T-helper 2 cell treated with Interferon-gamma antibody and Interleukin-4, amounts not matched to agents 5 μg/mL and 100 μg/mL, for 36 hours (primary cell): Measurements from ENCODE around the gene GNL3L.
"Not testable (repeated sequence)": the region's sequence is repeated elsewhere in the genome, so short reads cannot be mapped to it uniquely, and the experiment has no call there.

Experiments
- DNase-seq: peaks from one replicate; pipeline ENCODE4 v3.0.0; 2021; ENCODE audit warnings: low spot score
- H3K27ac Mint-ChIP-seq: one replicate; pipeline ENCODE4 v1.8.0; 2021; ENCODE audit warnings: mild to moderate bottlenecking, mixed read lengths
- H3K27me3 Mint-ChIP-seq: one replicate; pipeline ENCODE4 v1.8.0; 2021; ENCODE audit warnings: low read depth, mixed read lengths
- H3K36me3 Mint-ChIP-seq: one replicate; pipeline ENCODE4 v1.8.0; 2021; ENCODE audit warnings: low read depth, mixed read lengths
- H3K4me1 Mint-ChIP-seq: one replicate; pipeline ENCODE4 v1.8.0; 2021; ENCODE audit warnings: low read depth, mixed read lengths
- H3K4me3 Mint-ChIP-seq: one replicate; pipeline ENCODE4 v1.8.0; 2022; ENCODE audit warnings: mild to moderate bottlenecking, moderate library complexity, mixed read lengths
- H3K9me3 Mint-ChIP-seq: one replicate; pipeline ENCODE4 v1.8.0; 2021; ENCODE audit warnings: mixed read lengths

GNL3L gene

GRCh38 chrX:54530357-54530900 is 410 bp downstream of the GNL3L start:
- Mint-ChIP-seq H3K27me3 (no peaks in the 10 kb centered on the region), H3K27ac (peak overlapping the region; percentile 95), H3K36me3 (peaks cover 24% of the 10 kb centered on the region), H3K4me1 (peaks cover 20% of the 10 kb centered on the region), H3K9me3 (peaks cover 10% of the 10 kb centered on the region), H3K4me3 (peak overlapping the region; percentile 96)
- peak; percentile 3 for DNase-seq

GRCh38 chrX:54534271-54534670 is 4.3 kb downstream of the GNL3L start:
- Mint-ChIP-seq H3K36me3 (peaks cover 29% of the 10 kb centered on the region), H3K4me3 (peak overlapping the region; percentile 54), H3K27me3 (no peaks in the 10 kb centered on the region), H3K27ac (peak overlapping the region; percentile 36), H3K4me1 (peaks cover 20% of the 10 kb centered on the region), H3K9me3 (no peaks in the 10 kb centered on the region)
- no peak for DNase-seq

- Mint-ChIP-seq H3K27me3 (no peaks in the 10 kb centered on the region), H3K27ac (no peak overlapping the region), H3K4me1 (no peaks in the 10 kb centered on the region), H3K36me3 (peaks cover 43% of the 10 kb centered on the region), H3K4me3 (no peak overlapping the region), H3K9me3 (no peaks in the 10 kb centered on the region)
- DNase-seq = no peak
These were observed 10.3 kb downstream of the GNL3L start for GRCh38 chrX:54540289-54540688.

- H3K27me3 Mint-ChIP-seq, DNase-seq, H3K4me1 Mint-ChIP-seq, H3K4me3 Mint-ChIP-seq, H3K9me3 Mint-ChIP-seq, H3K27ac Mint-ChIP-seq: not testable (repeated sequence)
- H3K36me3 Mint-ChIP-seq = peaks cover 47% of the 10 kb centered on the region
These were observed 12.2 kb downstream of the GNL3L start for GRCh38 chrX:54542239-54542638.

- Mint-ChIP-seq H3K4me1 (no peaks in the 10 kb centered on the region), H3K27me3 (no peaks in the 10 kb centered on the region), H3K9me3 (no peaks in the 10 kb centered on the region), H3K36me3 (peaks cover 45% of the 10 kb centered on the region), H3K27ac (no peak overlapping the region), H3K4me3 (no peak overlapping the region)
- no peak for DNase-seq
These were observed 20.8 kb downstream of the GNL3L start for GRCh38 chrX:54550821-54551220.

- H3K36me3 Mint-ChIP-seq = peaks cover 47% of the 10 kb centered on the region
- no peaks in the 10 kb centered on the region for H3K4me1 Mint-ChIP-seq
- no peak overlapping the region for H3K27ac Mint-ChIP-seq
- DNase-seq = no peak
- H3K4me3 Mint-ChIP-seq = no peak overlapping the region
- no peaks in the 10 kb centered on the region for H3K27me3 Mint-ChIP-seq
- H3K9me3 Mint-ChIP-seq = no peaks in the 10 kb centered on the region
These were observed 21.8 kb downstream of the GNL3L start for GRCh38 chrX:54551801-54552200.

- H3K4me3 Mint-ChIP-seq, H3K27ac Mint-ChIP-seq, H3K27me3 Mint-ChIP-seq, H3K4me1 Mint-ChIP-seq, DNase-seq, H3K9me3 Mint-ChIP-seq: not testable (repeated sequence)
- H3K36me3 Mint-ChIP-seq = peaks cover 46% of the 10 kb centered on the region
These were observed 25.0 kb downstream of the GNL3L start for GRCh38 chrX:54555006-54555405.

- Mint-ChIP-seq H3K4me3 (no peak overlapping the region), H3K4me1 (no peaks in the 10 kb centered on the region), H3K9me3 (no peaks in the 10 kb centered on the region), H3K36me3 (peaks cover 35% of the 10 kb centered on the region), H3K27me3 (no peaks in the 10 kb centered on the region), H3K27ac (no peak overlapping the region)
- no peak for DNase-seq
These were observed 30.4 kb downstream of the GNL3L start for GRCh38 chrX:54560411-54560810.

GRCh38 chrX:54561622-54562021 is 31.6 kb downstream of the GNL3L start:
- DNase-seq = no peak
- H3K27me3 Mint-ChIP-seq = no peaks in the 10 kb centered on the region
- no peaks in the 10 kb centered on the region for H3K9me3 Mint-ChIP-seq
- no peak overlapping the region for H3K4me3 Mint-ChIP-seq
- peaks cover 32% of the 10 kb centered on the region for H3K36me3 Mint-ChIP-seq
- H3K27ac Mint-ChIP-seq = no peak overlapping the region
- no peaks in the 10 kb centered on the region for H3K4me1 Mint-ChIP-seq

- no peak for DNase-seq
- Mint-ChIP-seq H3K9me3 (peaks cover 11% of the 10 kb centered on the region), H3K4me3 (no peak overlapping the region), H3K27me3 (no peaks in the 10 kb centered on the region), H3K36me3 (peaks cover 28% of the 10 kb centered on the region), H3K4me1 (no peaks in the 10 kb centered on the region), H3K27ac (no peak overlapping the region)
These were observed 34.9 kb downstream of the GNL3L start for GRCh38 chrX:54564936-54565335.

GRCh38 chrX:54570332-54570731 is 40.3 kb downstream of the GNL3L start:
- Mint-ChIP-seq H3K4me3 (no peak overlapping the region), H3K27me3 (no peaks in the 10 kb centered on the region), H3K27ac (no peak overlapping the region), H3K9me3 (peaks cover 18% of the 10 kb centered on the region), H3K4me1 (no peaks in the 10 kb centered on the region), H3K36me3 (peaks cover 35% of the 10 kb centered on the region)
- no peak for DNase-seq

GRCh38 chrX:54572641-54573040 is 42.6 kb downstream of the GNL3L start:
- H3K4me3 Mint-ChIP-seq, H3K4me1 Mint-ChIP-seq, H3K27ac Mint-ChIP-seq, DNase-seq, H3K27me3 Mint-ChIP-seq: not testable (repeated sequence)
- H3K9me3 Mint-ChIP-seq = peaks cover 18% of the 10 kb centered on the region
- peaks cover 36% of the 10 kb centered on the region for H3K36me3 Mint-ChIP-seq

- H3K27me3 Mint-ChIP-seq = no peaks in the 10 kb centered on the region
These were observed 67.7 kb downstream of the GNL3L start for GRCh38 chrX:54597728-54598127.

GRCh38 chrX:54602563-54602962 is 72.5 kb downstream of the GNL3L start:
- Mint-ChIP-seq H3K4me1 (no peaks in the 10 kb centered on the region), H3K9me3 (no peaks in the 10 kb centered on the region), H3K27ac (no peak overlapping the region)

More at GRCh38 chrX:54597728-54598127, 67.7 kb downstream of the GNL3L start:
- DNase-seq = no peak
- no peaks in the 10 kb centered on the region for H3K9me3 Mint-ChIP-seq
- peaks cover 4% of the 10 kb centered on the region for H3K36me3 Mint-ChIP-seq
- H3K4me1 Mint-ChIP-seq = peaks cover 2% of the 10 kb centered on the region
- no peak overlapping the region for H3K27ac Mint-ChIP-seq
- H3K4me3 Mint-ChIP-seq = no peak overlapping the region

More at GRCh38 chrX:54602563-54602962, 72.5 kb downstream of the GNL3L start:
- DNase-seq = no peak
- Mint-ChIP-seq H3K4me3 (no peak overlapping the region), H3K27me3 (no peaks in the 10 kb centered on the region), H3K36me3 (no peaks in the 10 kb centered on the region)
